Skin of body (tissue), 2 donors: Measurements from ENCODE around the gene MT1B. TPM values are rescaled to one million over a fixed set of nuclear protein-coding genes. Genes with fewer than 3 reads are reported as not detected.
"Not testable (repeated sequence)": the region's sequence is repeated elsewhere in the genome, so short reads cannot be mapped to it uniquely, and the experiment has no call there.

Source experiments
- DNase-seq: peaks from one replicate; lab custom pipeline; 2025; lab: John Stamatoyannopoulos, UW
- total RNA-seq: library from RNA; depleted of rRNA; stranded (reverse); fragments of >200 nt; gene quantifications from one replicate; pipeline ENCODE4 v1.2.3, GENCODE V29; 2014

The MT1B gene
- total RNA-seq, 1 donor from 2014 or later: not detected

DNA sequence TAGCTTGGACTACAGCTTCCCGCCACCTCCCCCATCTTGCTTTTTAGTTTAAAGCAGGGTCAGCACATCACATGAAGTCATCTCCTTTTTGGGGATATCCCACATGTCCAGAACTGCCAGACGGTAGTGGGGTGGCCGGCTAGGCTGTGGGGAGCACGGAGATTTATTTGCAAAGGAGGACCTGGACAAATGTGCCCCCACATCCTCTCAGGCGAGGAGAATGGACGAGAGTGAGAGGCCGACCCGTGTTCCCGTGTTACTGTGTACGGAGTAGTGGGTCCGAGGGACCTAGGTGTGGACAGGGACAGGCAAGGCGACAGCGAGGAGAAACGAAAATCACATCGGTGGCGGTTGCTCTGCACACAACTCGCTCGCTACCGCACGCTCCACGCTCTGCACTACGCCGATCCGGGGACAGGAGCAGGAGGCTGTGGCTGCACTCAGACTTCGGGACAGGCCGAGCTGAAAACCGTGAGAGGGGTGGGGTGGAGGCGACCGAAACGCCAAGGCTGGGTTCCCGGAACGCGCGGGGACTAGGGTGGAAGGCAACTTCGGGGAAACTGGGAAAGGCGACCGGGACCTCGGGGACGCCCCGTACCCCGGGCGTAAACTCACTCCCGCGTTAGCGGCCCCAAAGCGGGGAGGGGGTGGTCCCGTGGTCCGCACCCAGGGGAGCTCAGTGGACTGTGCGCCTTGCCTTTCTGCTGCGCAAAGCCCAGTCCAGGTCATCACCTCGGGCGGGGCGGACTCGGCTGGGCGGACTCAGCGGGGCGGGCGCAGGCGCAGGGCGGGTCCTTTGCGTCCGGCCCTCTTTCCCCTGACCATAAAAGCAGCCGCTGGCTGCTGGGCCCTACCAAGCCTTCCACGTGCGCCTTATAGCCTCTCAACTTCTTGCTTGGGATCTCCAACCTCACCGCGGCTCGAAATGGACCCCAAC lies 13.6 kb upstream of the MT1B start, which contains the start of gene MT1A:
TSS of gene MT1A (plus strand) at position 853 of the 937 bp plus-strand sequence. CDS start at position 926, 73 bp downstream.
- no peak for DNase-seq

- no peak for DNase-seq
These were observed 12.6 kb upstream of the MT1B start for GRCh38 chr16:56639045-56639444.

GRCh38 chr16:56640076-56640475 lies 11.6 kb upstream of the MT1B start:
- no peak for DNase-seq

GRCh38 chr16:56641166-56641565 lies 10.5 kb upstream of the MT1B start:
- no peak for DNase-seq

GRCh38 chr16:56643080-56643778 lies 8.5 kb upstream of the MT1B start:
- no peak for DNase-seq

DNA sequence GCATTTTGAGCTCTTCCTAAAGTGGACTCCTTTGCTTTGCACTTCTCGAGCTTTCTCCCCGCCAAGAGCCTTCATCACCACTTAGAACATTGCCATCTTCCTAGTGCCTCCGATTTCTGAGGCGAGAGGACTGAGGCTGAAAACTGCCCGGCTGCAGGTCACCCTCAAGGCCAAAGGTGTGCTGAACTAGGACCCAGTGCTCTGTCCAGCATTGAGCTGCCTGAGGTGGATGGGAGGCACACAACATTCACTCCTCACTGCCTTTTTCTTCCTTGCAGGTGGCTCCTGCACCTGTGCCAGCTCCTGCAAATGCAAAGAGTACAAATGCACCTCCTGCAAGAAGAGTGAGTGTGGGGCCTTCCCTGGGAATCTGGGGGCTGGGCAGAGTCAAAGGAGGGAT lies 7.9 kb upstream of the MT1B start:
- DNase-seq: no peak

GRCh38 chr16:56645311-56645710 lies 6.4 kb upstream of the MT1B start:
- DNase-seq: no peak

- DNase-seq: no peak
These were observed 5.8 kb upstream of the MT1B start for GRCh38 chr16:56645838-56646237.

GRCh38 chr16:56647641-56648431 lies 3.9 kb upstream of the MT1B start:
- DNase-seq: no peak

DNA sequence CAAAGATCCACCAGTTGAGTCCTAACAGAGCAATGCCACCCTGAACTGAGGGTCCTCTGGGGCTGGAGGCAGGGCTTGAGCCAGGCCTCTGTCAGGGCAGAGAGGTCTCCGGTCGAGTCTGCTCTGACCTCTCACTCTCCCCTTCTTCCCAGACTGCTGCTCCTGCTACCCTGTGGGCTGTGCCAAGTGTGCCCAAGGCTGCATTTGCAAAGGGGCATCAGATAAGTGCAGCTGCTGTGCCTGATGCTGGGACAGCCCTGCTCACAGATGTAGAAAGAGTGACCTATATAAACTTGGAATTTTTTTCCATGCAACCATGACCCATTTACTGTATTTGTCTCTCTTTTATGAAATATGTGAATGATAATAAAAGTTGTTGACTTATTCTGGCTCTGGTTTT lies 2.4 kb upstream of the MT1B start:
- no peak for DNase-seq

DNA sequence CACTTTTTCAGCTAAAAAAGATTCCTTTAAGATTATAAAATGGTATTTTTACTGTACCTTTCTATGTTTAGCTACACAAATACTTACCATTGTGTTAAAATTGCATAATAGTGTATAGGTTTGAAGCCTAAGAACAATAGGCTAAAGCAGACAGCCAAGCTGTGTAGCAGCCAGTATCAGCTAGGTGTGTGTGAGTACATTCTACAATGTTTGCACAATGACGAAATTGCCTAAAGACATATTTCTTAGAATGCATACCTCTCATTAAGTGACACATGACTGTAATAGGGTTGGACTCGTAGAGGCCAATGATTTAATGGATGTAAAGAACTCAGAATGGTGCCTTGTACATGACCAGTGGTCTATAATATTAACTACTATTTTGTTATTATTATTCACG lies 1.9 kb upstream of the MT1B start:
- DNase-seq: no peak

DNA sequence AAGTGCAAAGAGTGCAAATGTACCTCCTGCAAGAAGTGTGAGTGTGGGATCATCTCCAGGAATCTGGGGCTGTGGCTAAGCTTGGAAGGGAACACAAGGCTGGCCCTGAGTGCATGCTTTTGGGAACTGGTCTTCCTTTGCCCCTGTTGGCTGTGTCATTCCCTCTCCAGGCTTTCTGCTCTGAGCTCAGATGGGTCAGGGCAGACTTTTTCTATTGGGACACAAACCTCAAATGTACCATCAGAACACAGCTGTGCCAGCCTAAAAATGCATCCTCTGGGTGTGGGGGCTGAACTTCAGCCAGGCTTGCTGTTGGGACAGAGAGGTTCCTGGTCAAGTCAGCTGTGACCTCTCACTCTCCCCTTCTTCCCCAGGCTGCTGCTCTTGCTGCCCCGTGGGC lies 914 bp downstream of the MT1B start:
- no peak for DNase-seq

GRCh38 chr16:56653218-56653617 lies 1.5 kb downstream of the MT1B start:
- no peak for DNase-seq

DNA sequence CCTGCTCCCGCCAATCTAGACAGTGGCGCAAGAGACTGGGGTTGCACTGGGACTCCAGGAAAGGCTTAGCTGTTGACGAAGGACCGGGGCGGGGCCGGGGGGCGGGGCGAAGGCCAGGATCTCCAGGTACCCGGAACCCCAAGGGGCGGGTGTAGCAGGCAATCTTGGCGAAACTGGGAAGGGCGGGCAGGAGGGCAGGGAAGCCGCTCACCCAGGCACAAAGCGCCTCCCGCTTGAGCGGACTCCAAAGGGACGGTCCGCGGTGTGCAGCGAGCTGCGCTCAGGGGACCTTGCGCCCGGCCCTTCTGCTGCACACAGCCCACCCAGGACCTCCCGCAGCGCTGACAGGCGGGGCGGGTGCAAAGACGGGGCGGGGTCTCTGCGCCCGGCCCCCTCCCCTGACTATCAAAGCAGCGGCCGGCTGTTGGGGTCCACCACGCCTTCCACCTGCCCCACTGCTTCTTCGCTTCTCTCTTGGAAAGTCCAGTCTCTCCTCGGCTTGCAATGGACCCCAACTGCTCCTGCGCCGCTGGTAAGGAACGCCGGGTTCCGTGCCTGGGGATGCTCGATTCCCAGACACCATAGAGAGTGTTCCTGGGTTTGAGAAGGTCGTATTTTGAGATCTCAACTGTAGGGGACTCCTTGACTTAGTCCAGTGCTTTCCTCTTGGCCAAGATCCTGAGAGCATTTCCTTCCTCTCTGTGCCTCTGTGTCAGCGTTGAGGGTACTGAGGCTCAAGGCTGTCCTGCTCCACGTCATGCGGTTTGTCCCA lies 6.1 kb downstream of the MT1B start, which contains the start of gene MT1F:
TSS of gene MT1F (plus strand) at position 405 of the 772 bp plus-strand sequence. CDS start at position 505, 100 bp downstream.
- no peak for DNase-seq

DNA sequence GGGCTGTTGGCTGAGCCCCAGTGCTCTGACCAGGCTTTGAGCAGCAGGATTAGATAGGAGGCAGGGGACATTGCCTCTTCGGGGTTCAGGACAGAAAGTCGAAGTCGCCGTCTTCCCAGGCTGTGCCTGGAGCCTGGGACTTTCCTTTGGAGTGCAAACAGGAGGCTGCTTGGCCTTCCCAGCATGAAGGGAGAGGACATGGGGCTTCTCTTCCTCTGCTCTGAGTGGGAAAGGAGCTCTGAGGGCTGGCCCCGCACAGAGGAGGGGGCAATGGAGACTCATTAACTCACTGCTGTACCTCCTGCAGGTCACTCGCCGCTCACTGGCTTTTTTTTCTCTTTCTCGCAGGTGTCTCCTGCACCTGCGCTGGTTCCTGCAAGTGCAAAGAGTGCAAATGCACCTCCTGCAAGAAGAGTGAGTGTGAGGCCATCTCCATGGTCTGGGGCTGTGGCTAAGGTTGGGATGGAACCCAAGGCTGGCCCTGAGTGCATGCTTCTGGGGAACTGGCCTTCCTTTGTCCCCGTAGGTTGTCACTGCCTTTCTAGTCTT lies 6.7 kb downstream of the MT1B start:
- DNase-seq: no peak

- DNase-seq: no peak
These were observed 11.0 kb downstream of the MT1B start for GRCh38 chr16:56662357-56663354.

DNA sequence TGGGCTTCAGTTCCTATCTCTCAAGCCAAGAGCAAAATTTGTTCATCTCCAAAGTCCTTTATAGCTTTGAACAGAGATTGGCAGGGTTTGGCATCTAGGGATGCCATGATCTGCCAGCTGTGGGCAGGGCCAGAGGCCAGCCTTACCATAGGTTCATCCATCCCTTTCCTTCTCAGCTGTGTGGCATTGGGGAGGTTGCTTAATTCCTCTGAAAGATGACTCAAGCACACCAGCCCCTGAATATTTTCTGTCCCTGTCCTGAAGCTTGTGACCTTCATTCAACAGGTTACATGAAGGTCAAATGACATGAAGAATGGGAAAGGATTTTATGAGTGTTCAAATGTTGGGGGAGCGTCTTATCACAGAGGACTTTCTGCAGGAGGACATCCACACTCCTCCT lies 12.8 kb downstream of the MT1B start:
- DNase-seq: no peak

DNA sequence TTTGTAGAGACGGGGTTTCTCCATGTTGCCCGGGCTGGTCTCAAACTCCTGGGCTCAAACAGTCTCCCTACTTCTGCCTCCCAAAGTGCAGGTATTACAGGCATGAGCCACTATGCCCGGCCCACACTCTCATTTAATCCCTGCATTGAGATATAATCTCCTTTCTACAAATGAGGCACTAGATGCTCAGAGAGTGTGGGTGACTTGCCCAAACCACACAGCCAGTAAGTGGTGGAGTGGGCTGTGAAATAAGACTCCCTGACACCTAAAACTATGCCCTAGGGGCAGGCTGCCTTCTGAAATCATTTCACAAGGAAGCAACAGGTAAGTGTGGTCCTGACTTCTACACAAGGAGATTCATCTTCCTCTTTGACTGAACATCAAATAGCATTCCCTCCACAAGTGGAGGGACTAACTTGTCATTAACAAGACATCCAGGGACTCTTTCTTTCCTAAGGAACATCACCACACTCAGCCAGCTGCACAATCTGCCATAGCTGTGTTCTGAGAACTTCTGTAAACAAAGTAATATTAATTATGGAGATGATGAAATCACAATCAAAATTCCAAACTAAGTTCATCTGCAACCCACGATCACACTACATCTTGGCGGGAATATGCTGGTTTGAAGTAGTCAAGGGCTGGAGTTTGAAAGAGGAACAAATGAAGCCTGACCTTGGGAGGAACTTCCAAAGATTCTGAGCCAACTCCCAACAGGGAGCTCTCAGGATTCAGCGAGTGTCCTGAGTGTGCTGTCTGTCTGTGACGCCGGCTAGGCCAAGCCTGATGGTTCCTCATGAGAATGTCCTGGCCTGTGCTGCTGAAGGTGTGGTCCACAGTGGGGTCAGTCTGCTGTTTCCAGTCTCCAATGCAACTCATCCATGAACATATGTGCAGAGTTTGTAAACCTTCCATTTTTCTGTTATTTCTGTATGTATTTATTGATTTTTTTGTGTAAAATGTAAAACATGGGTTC lies 13.9 kb downstream of the MT1B start:
- not testable (repeated sequence) for DNase-seq
